Skeletal muscle tissue (tissue), 4 donors: ENCODE results near the gene P2RY2. TPM values are rescaled to one million over a fixed set of nuclear protein-coding genes. Genes with fewer than 3 reads are reported as not detected.

Experiments
- H3K27ac ChIP-seq: one replicate; pipeline ENCODE4 v1.7.0; 2013; ENCODE audit warnings: mild to moderate bottlenecking, low read depth, low read length, inconsistent platforms
- H3K27me3 ChIP-seq, 3 donors: one replicate each; pipeline ENCODE4 v1.7.0; 2013; ENCODE audit warnings: low read length in 3 of 3; ENCODE audit not compliant: control insufficient read depth in 3 of 3, insufficient read depth in 3 of 3
- H3K36me3 ChIP-seq, 3 donors: one replicate each; pipeline ENCODE4 v1.7.0; 2013; ENCODE audit warnings: low read length in 3 of 3; ENCODE audit not compliant: control insufficient read depth in 3 of 3, insufficient read depth in 3 of 3
- H3K4me1 ChIP-seq, 3 donors: one replicate each; pipeline ENCODE4 v1.7.0; 2013; ENCODE audit warnings: low read length in 3 of 3, mild to moderate bottlenecking in 3 of 3; ENCODE audit not compliant: control insufficient read depth in 3 of 3, insufficient read depth in 3 of 3
- H3K4me3 ChIP-seq, 3 donors: one replicate each; pipeline ENCODE4 v1.7.0; 2013; ENCODE audit warnings: low read length in 3 of 3
- H3K9ac ChIP-seq, 3 donors: one replicate each; pipeline ENCODE4 v1.7.0; 2013; ENCODE audit warnings: low read length in 3 of 3, mild to moderate bottlenecking in 3 of 3, moderate library complexity in 2 of 3, low read depth in 1 of 3
- H3K9me3 ChIP-seq, 3 donors: one replicate each; pipeline ENCODE4 v1.7.0; 2013; ENCODE audit warnings: low read length in 3 of 3; ENCODE audit not compliant: control insufficient read depth in 3 of 3
- total RNA-seq: library from RNA; depleted of rRNA; stranded (reverse); fragments of >200 nt; gene quantifications from one replicate; pipeline ENCODE4 v1.2.3, GENCODE V29; 2014
- donor health status: Osteomylitis.

The P2RY2 gene
- total RNA-seq, 1 donor from 2014 or later = 1.0 TPM

- no peak overlapping the region for H3K27ac ChIP-seq
- no peak overlapping the region for H3K9ac ChIP-seq
- no peaks in the 10 kb centered on the region for H3K9me3 ChIP-seq
- peaks cover 4 to 11% (median 5%) of the 10 kb centered on the region in 3 donors for H3K27me3 ChIP-seq
- no peaks in the 10 kb centered on the region for H3K36me3 ChIP-seq
- no peak overlapping the region for H3K4me3 ChIP-seq
- H3K4me1 ChIP-seq = peaks cover 15 to 34% (median 23%) of the 10 kb centered on the region in 3 donors
Measured at GRCh38 chr11:73263640-73264039, 45.6 kb downstream of the P2RY2 start.

DNA sequence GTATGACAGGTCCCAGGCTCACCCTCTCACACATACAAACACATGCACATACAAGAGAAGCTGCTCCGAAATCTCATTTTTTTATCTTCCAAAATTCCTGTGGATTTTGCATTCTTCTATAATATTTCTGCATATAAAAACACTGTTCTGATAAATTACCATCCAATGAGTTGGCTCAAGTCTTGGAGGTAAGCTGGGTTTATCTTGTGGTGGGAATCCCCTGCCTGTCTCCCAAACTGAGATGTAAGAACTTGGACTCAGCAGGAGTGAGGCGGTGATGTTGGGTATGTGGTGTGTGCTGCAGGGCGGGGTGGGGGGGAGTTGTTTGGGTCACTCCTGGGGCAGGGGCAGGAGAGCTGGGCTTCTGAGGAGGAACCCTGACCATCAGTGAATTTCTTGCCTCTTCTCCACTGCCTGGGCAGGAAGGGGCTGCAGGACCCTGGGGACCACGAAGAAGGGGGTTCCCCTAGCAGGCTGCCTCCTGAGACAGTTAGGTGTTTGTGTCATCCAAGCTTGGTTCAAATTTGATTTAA is 47.3 kb downstream of the P2RY2 start:
- Histone ChIP-seq H3K4me3 (no peak overlapping the region), H3K4me1 (peaks cover 15 to 40% (median 23%) of the 10 kb centered on the region in 3 donors), H3K27ac (no peak overlapping the region), H3K27me3 (peaks cover 4 to 11% (median 5%) of the 10 kb centered on the region in 3 donors), H3K9me3 (no peaks in the 10 kb centered on the region), H3K36me3 (no peaks in the 10 kb centered on the region), H3K9ac (peak overlapping the region in 1 of 3 donors; percentile 39)

- Histone ChIP-seq H3K36me3 (no peaks in the 10 kb centered on the region), H3K27me3 (peaks cover 4 to 11% (median 5%) of the 10 kb centered on the region in 3 donors), H3K9ac (peak overlapping the region in 2 of 3 donors; percentile 45), H3K9me3 (no peaks in the 10 kb centered on the region), H3K4me1 (peaks cover 15 to 43% (median 23%) of the 10 kb centered on the region in 3 donors), H3K27ac (no peak overlapping the region), H3K4me3 (no peak overlapping the region)
Measured at GRCh38 chr11:73265853-73266645, 48.0 kb downstream of the P2RY2 start.

DNA sequence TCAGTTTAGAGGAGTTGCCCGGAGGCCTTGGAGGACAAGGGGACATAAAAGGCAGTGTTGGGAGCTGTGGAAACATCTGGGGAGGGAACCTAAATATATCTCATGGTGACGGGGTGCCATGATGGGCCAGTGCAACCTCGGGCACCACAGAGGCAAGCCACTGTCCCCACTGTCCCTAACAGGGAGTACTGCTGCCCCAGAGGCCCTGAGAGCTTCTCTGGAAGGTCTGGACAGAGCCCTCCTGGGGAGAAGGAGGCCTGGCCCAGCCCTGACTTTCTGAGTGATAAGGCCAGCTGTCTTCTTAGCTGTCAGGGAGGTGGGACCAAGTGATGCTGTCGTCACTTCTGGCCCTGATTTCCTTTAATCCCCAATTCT is 48.6 kb downstream of the P2RY2 start:
- H3K27ac ChIP-seq = no peak overlapping the region
- no peak overlapping the region for H3K4me3 ChIP-seq
- H3K36me3 ChIP-seq = no peaks in the 10 kb centered on the region
- peak overlapping the region in 1 of 3 donors; percentile 45 for H3K9ac ChIP-seq
- H3K9me3 ChIP-seq = no peaks in the 10 kb centered on the region
- H3K4me1 ChIP-seq = peaks cover 15 to 43% (median 23%) of the 10 kb centered on the region in 3 donors
- H3K27me3 ChIP-seq = peaks cover 4 to 11% (median 5%) of the 10 kb centered on the region in 3 donors

GRCh38 chr11:73267122-73267846 is 49.2 kb downstream of the P2RY2 start:
- Histone ChIP-seq H3K27me3 (peaks cover 4 to 11% (median 5%) of the 10 kb centered on the region in 3 donors), H3K9me3 (no peaks in the 10 kb centered on the region), H3K4me3 (no peak overlapping the region), H3K4me1 (peaks cover 15 to 43% (median 23%) of the 10 kb centered on the region in 3 donors), H3K9ac (no peak overlapping the region), H3K27ac (no peak overlapping the region), H3K36me3 (no peaks in the 10 kb centered on the region)

- H3K4me3 ChIP-seq = no peak overlapping the region
- H3K27me3 ChIP-seq = peaks cover 4 to 11% (median 5%) of the 10 kb centered on the region in 3 donors
- no peaks in the 10 kb centered on the region for H3K36me3 ChIP-seq
- H3K4me1 ChIP-seq = peaks cover 15 to 43% (median 23%) of the 10 kb centered on the region in 3 donors
- no peak overlapping the region for H3K27ac ChIP-seq
- H3K9me3 ChIP-seq = no peaks in the 10 kb centered on the region
- peak overlapping the region in 1 of 3 donors; percentile 16 for H3K9ac ChIP-seq
Measured at GRCh38 chr11:73267906-73268540, 49.9 kb downstream of the P2RY2 start.

DNA sequence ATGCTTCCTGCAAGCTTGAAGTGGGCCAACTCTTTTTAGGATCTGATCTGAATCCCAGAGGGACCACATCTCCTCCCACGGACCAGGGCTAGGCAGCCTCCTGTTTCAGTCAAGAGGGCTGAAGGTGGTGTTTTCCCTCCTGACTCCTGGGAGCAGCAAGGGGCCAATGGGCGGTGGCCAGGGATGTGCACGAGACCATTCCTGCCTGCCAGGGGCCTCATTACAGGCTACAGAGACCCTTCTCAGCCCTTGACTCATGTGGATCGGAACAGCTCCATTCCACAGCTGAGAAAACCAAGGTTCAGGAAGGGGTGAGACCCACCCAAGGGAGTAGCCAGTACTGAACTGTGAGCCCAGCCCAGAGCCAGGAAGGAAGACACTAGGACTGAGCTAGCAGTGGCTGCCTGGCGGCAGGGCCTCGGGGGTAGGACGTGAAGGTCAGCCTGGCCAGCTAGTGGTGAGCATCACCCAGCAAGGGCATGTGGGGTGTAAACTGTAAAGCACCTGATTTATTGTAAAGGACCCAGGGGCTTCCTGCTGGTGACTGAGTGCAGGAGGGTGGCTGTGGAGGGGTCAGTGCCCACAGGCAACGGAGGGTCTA is 50.7 kb downstream of the P2RY2 start:
- peaks cover 22 to 48% (median 23%) of the 10 kb centered on the region in 3 donors for H3K4me1 ChIP-seq
- H3K9ac ChIP-seq = no peak overlapping the region
- H3K27me3 ChIP-seq = peaks cover 4 to 11% (median 5%) of the 10 kb centered on the region in 3 donors
- no peaks in the 10 kb centered on the region for H3K36me3 ChIP-seq
- H3K9me3 ChIP-seq = no peaks in the 10 kb centered on the region
- no peak overlapping the region for H3K4me3 ChIP-seq
- no peak overlapping the region for H3K27ac ChIP-seq

GRCh38 chr11:73269459-73270015 is 51.5 kb downstream of the P2RY2 start:
- Histone ChIP-seq H3K9ac (no peak overlapping the region), H3K27ac (no peak overlapping the region), H3K4me1 (peaks cover 22 to 52% (median 23%) of the 10 kb centered on the region in 3 donors), H3K9me3 (no peaks in the 10 kb centered on the region), H3K4me3 (no peak overlapping the region), H3K36me3 (no peaks in the 10 kb centered on the region), H3K27me3 (peaks cover 4 to 5% (median 5%) of the 10 kb centered on the region in 3 donors)
